Activated T-helper 1 cell treated with anti-CD3 and anti-CD28 coated beads, Interleukin-12 subunit alpha, Interleukin-12 subunit beta, Interleukin-2, Interleukin-4 antibody, amounts not matched to agents 30 ng/mL and 10 ng/mL and 1 ng/mL, durations not matched to agents 14 hours and 24 hours and 36 hours (primary cell): ENCODE data around the gene CRIP2. TPM values are rescaled to one million over a fixed set of nuclear protein-coding genes. Genes with fewer than 3 reads are reported as not detected.

ENCODE experiments used
- DNase-seq: peaks from one replicate; pipeline ENCODE4 v3.0.0; 2021; ENCODE audit warnings: low spot score
- H3K27ac Mint-ChIP-seq: one replicate; pipeline ENCODE4 v1.8.0; 2021; ENCODE audit warnings: mild to moderate bottlenecking, mixed read lengths
- H3K27me3 Mint-ChIP-seq: one replicate; pipeline ENCODE4 v1.8.0; 2022; ENCODE audit warnings: mild to moderate bottlenecking, moderate library complexity, mixed read lengths; ENCODE audit not compliant: insufficient read depth
- H3K36me3 Mint-ChIP-seq: one replicate; pipeline ENCODE4 v1.8.0; 2021; ENCODE audit warnings: low read depth, mixed read lengths
- H3K4me1 Mint-ChIP-seq: one replicate; pipeline ENCODE4 v1.8.0; 2021; ENCODE audit warnings: low read depth, mixed read lengths
- H3K4me3 Mint-ChIP-seq: one replicate; pipeline ENCODE4 v1.8.0; 2021; ENCODE audit warnings: mild to moderate bottlenecking, moderate library complexity, mixed read lengths
- H3K9me3 Mint-ChIP-seq: one replicate; pipeline ENCODE4 v1.8.0; 2021; ENCODE audit warnings: mixed read lengths
- intact Hi-C: fragments of 100-400 bp; cut with micrococcal nuclease; formaldehyde crosslinking; loops from one replicate; pipeline ENCODE4 v1.15.1; 2024
- total RNA-seq: library from RNA; stranded (reverse); gene quantifications from 2 replicates; pipeline ENCODE4 v1.2.3, GENCODE V29; 2022

The CRIP2 gene
- total RNA-seq, 1 donor from 2014 or later = not detected

- Mint-ChIP-seq H3K4me3 (no peak overlapping the region), H3K27me3 (no peaks in the 10 kb centered on the region), H3K27ac (no peak overlapping the region), H3K4me1 (no peaks in the 10 kb centered on the region), H3K9me3 (no peaks in the 10 kb centered on the region), H3K36me3 (peaks cover 2% of the 10 kb centered on the region)
- intact Hi-C loops = loop anchor here (1.0 kb wide), 3 partner anchors 42 to 80 kb away; no protein-coding TSS in a partner anchor
- DNase-seq = no peak
Observed at GRCh38 chr14:105447651-105448640, 26.7 kb upstream of the CRIP2 start.

- H3K27ac Mint-ChIP-seq = no peak overlapping the region
- peak; percentile 42 for DNase-seq
- intact Hi-C loops = loop anchor here (1.0 kb wide), 3 partner anchors 42 to 80 kb away; no protein-coding TSS in a partner anchor
- peaks cover 2% of the 10 kb centered on the region for H3K36me3 Mint-ChIP-seq
- no peaks in the 10 kb centered on the region for H3K27me3 Mint-ChIP-seq
- no peaks in the 10 kb centered on the region for H3K4me1 Mint-ChIP-seq
- H3K4me3 Mint-ChIP-seq = no peak overlapping the region
- H3K9me3 Mint-ChIP-seq = no peaks in the 10 kb centered on the region
Observed at GRCh38 chr14:105448706-105449111, 25.9 kb upstream of the CRIP2 start.

- intact Hi-C loops = no loop called here
- no peak for DNase-seq
- no peaks in the 10 kb centered on the region for H3K9me3 Mint-ChIP-seq
Observed at GRCh38 chr14:105449276-105450122, 25.1 kb upstream of the CRIP2 start.

GRCh38 chr14:105450123-105450505 lies 24.5 kb upstream of the CRIP2 start:
- H3K27ac Mint-ChIP-seq = no peak overlapping the region

More at GRCh38 chr14:105449276-105450122, 25.1 kb upstream of the CRIP2 start:
- peaks cover 2% of the 10 kb centered on the region for H3K36me3 Mint-ChIP-seq
- H3K27ac Mint-ChIP-seq = no peak overlapping the region
- H3K27me3 Mint-ChIP-seq = no peaks in the 10 kb centered on the region
- no peaks in the 10 kb centered on the region for H3K4me1 Mint-ChIP-seq
- no peak overlapping the region for H3K4me3 Mint-ChIP-seq

GRCh38 chr14:105450864-105451720 lies 23.5 kb upstream of the CRIP2 start:
- H3K36me3 Mint-ChIP-seq = peaks cover 2% of the 10 kb centered on the region
- H3K4me1 Mint-ChIP-seq = no peaks in the 10 kb centered on the region
- no peaks in the 10 kb centered on the region for H3K27me3 Mint-ChIP-seq
- H3K9me3 Mint-ChIP-seq = no peaks in the 10 kb centered on the region
- intact Hi-C loops = no loop called here
- no peak overlapping the region for H3K4me3 Mint-ChIP-seq
- no peak overlapping the region for H3K27ac Mint-ChIP-seq
- DNase-seq = no peak

More at GRCh38 chr14:105450123-105450505, 24.5 kb upstream of the CRIP2 start:
- H3K4me3 Mint-ChIP-seq = no peak overlapping the region
- H3K36me3 Mint-ChIP-seq = peaks cover 2% of the 10 kb centered on the region
- H3K9me3 Mint-ChIP-seq = no peaks in the 10 kb centered on the region
- H3K4me1 Mint-ChIP-seq = no peaks in the 10 kb centered on the region
- no peak for DNase-seq
- intact Hi-C loops = no loop called here
- H3K27me3 Mint-ChIP-seq = no peaks in the 10 kb centered on the region

GRCh38 chr14:105452963-105453362 lies 21.7 kb upstream of the CRIP2 start:
- Mint-ChIP-seq H3K4me3 (no peak overlapping the region), H3K27ac (no peak overlapping the region), H3K27me3 (no peaks in the 10 kb centered on the region), H3K36me3 (peaks cover 2% of the 10 kb centered on the region), H3K4me1 (no peaks in the 10 kb centered on the region), H3K9me3 (no peaks in the 10 kb centered on the region)
- intact Hi-C loops = no loop called here
- no peak for DNase-seq

GRCh38 chr14:105453847-105454246 lies 20.8 kb upstream of the CRIP2 start:
- H3K4me3 Mint-ChIP-seq = no peak overlapping the region
- peaks cover 2% of the 10 kb centered on the region for H3K36me3 Mint-ChIP-seq
- intact Hi-C loops = no loop called here
- DNase-seq = no peak
- no peak overlapping the region for H3K27ac Mint-ChIP-seq
- H3K4me1 Mint-ChIP-seq = no peaks in the 10 kb centered on the region
- no peaks in the 10 kb centered on the region for H3K27me3 Mint-ChIP-seq
- H3K9me3 Mint-ChIP-seq = no peaks in the 10 kb centered on the region

- peaks cover 2% of the 10 kb centered on the region for H3K36me3 Mint-ChIP-seq
- DNase-seq = no peak
- H3K27me3 Mint-ChIP-seq = no peaks in the 10 kb centered on the region
- H3K4me3 Mint-ChIP-seq = no peak overlapping the region
- intact Hi-C loops = no loop called here
- H3K27ac Mint-ChIP-seq = no peak overlapping the region
- H3K4me1 Mint-ChIP-seq = no peaks in the 10 kb centered on the region
- no peaks in the 10 kb centered on the region for H3K9me3 Mint-ChIP-seq
Observed at GRCh38 chr14:105455086-105455640, 19.5 kb upstream of the CRIP2 start.

- H3K4me3 Mint-ChIP-seq = no peak overlapping the region
- no peak for DNase-seq
- intact Hi-C loops = no loop called here
Observed at GRCh38 chr14:105455766-105456660, 18.6 kb upstream of the CRIP2 start.

GRCh38 chr14:105456736-105457617 lies 17.6 kb upstream of the CRIP2 start:
- no peaks in the 10 kb centered on the region for H3K27me3 Mint-ChIP-seq
- H3K4me3 Mint-ChIP-seq = no peak overlapping the region
- H3K27ac Mint-ChIP-seq = no peak overlapping the region
- no peaks in the 10 kb centered on the region for H3K4me1 Mint-ChIP-seq
- peaks cover 3% of the 10 kb centered on the region for H3K36me3 Mint-ChIP-seq
- intact Hi-C loops = no loop called here
- H3K9me3 Mint-ChIP-seq = no peaks in the 10 kb centered on the region
- DNase-seq = no peak

More at GRCh38 chr14:105455766-105456660, 18.6 kb upstream of the CRIP2 start:
- H3K36me3 Mint-ChIP-seq = peaks cover 4% of the 10 kb centered on the region
- no peaks in the 10 kb centered on the region for H3K9me3 Mint-ChIP-seq
- H3K27me3 Mint-ChIP-seq = no peaks in the 10 kb centered on the region
- no peak overlapping the region for H3K27ac Mint-ChIP-seq
- no peaks in the 10 kb centered on the region for H3K4me1 Mint-ChIP-seq

GRCh38 chr14:105458010-105458409 lies 16.6 kb upstream of the CRIP2 start:
- H3K36me3 Mint-ChIP-seq = peaks cover 3% of the 10 kb centered on the region
- H3K9me3 Mint-ChIP-seq = no peaks in the 10 kb centered on the region
- H3K27me3 Mint-ChIP-seq = no peaks in the 10 kb centered on the region
- no peaks in the 10 kb centered on the region for H3K4me1 Mint-ChIP-seq
- H3K27ac Mint-ChIP-seq = no peak overlapping the region
- H3K4me3 Mint-ChIP-seq = no peak overlapping the region
- intact Hi-C loops = no loop called here
- DNase-seq = no peak
